H1 (cell line): ENCODE measurements around the gene PCID2. TPM values are rescaled to one million over a fixed set of nuclear protein-coding genes. Genes with fewer than 3 reads are reported as not detected.

ENCODE experiments used
- BRCA1 ChIP-seq: IDR thresholded peaks from 2 replicates; pipeline ENCODE4 v1.6.1; 2012; ENCODE audit warnings: low read depth, low read length, improper control_type of control experiment
- CHD7 ChIP-seq: fragments of 300-600 bp; sonication (generic); IDR thresholded peaks from 2 replicates; pipeline ENCODE4 v1.7.1; 2012; ENCODE audit warnings: low read length, moderate library complexity, mild to moderate bottlenecking, inconsistent platforms; ENCODE audit not compliant: insufficient replicate concordance
- E2F6 ChIP-seq: IDR thresholded peaks from 2 replicates; pipeline ENCODE4 v1.6.1; 2012; ENCODE audit warnings: inconsistent platforms
- GABPA ChIP-seq: IDR thresholded peaks from 2 replicates; pipeline ENCODE4 v1.6.1; 2011; ENCODE audit warnings: mild to moderate bottlenecking, low read length, moderate library complexity, borderline replicate concordance; ENCODE audit not compliant: insufficient read depth
- MAX ChIP-seq: IDR thresholded peaks from 2 replicates; pipeline ENCODE4 v1.6.1; 2012; ENCODE audit warnings: inconsistent platforms
- PHF8 ChIP-seq: fragments of 200-600 bp; sonication (generic); conservative IDR thresholded peaks from 2 replicates; pipeline ENCODE4 v1.7.1; 2012; ENCODE audit warnings: low read depth, mild to moderate bottlenecking, inconsistent platforms, low read length, moderate library complexity
- RBBP5 ChIP-seq: IDR thresholded peaks from 2 replicates; pipeline ENCODE4 v1.7.1; 2012; ENCODE audit warnings: low read depth, mild to moderate bottlenecking, inconsistent platforms, low read length, moderate library complexity, borderline replicate concordance
- RFX5 ChIP-seq: IDR thresholded peaks from 2 replicates; pipeline ENCODE4 v1.6.1; 2011; ENCODE audit warnings: low read depth, low read length, improper control_type of control experiment, borderline replicate concordance
- TAF1 ChIP-seq: IDR thresholded peaks from 2 replicates; pipeline ENCODE4 v1.6.1; 2011; ENCODE audit warnings: mild to moderate bottlenecking, low read depth, low read length
- polyA plus RNA-seq, 7 experiments: library from polyadenylated mRNA; depleted of rRNA in 3 of 7; stranded (reverse) in 5 of 7; unstranded in 2 of 7; fragments of >200 nt in 5 of 7; fragments of 200-250 nt in 2 of 7; gene quantifications; 1 replicate in 5 of 7; 2 replicates in 1 of 7; 4 replicates in 1 of 7; pipeline versions ENCODE4 v1.2.1 to v1.2.3, GENCODE V29; 2011 to 2013; ENCODE audit warnings: missing spikeins in 2 of 7, mixed read lengths in 2 of 7
- total RNA-seq: library from RNA; stranded (reverse); fragmentation: NEBNext Ultra II Directional; extraction: Animal tissue kit (Norgen Biotek cat#: 25700); gene quantifications from 2 replicates; pipeline ENCODE4 v1.2.1, GENCODE V29; 2021

PCID2 gene
- total and polyA plus RNA-seq, 2 of the 8 experiments (the other 6 are each of a cell fraction or from before 2014, with no cell fraction given) = 72.4 to 72.8 TPM

GRCh38 chr13:113138792-113139551 is 69.5 kb downstream of the PCID2 start (continued):
- no peak for TF ChIP-seq CHD7
- TF ChIP-seq RFX5 = no peak
- TF ChIP-seq E2F6 = no peak
- TF ChIP-seq GABPA = no peak
- no peak for TF ChIP-seq TAF1
- no peak for TF ChIP-seq PHF8
- TF ChIP-seq RBBP5 = no peak
- no peak for TF ChIP-seq MAX
- TF ChIP-seq BRCA1 = no peak
